Sigmoid colon (tissue), 7 donors: Measurements from ENCODE around the gene COL4A1. TPM values are rescaled to one million over a fixed set of nuclear protein-coding genes. Genes with fewer than 3 reads are reported as not detected.

ENCODE experiments used
- DNase-seq: peaks from one replicate; pipeline ENCODE4 v3.0.0-alpha.2; 2019
- H3K27ac ChIP-seq, 4 donors: fragments of 200-600 bp; sonication (generic); one replicate each; pipeline ENCODE4 v1.5.1; 2016 to 2019; ENCODE audit warnings: mild to moderate bottlenecking in 1 of 4
- H3K27me3 ChIP-seq, 3 donors: fragments of 200-600 bp; sonication (generic); one replicate each; pipeline ENCODE4 v1.5.1; 2019; ENCODE audit warnings: mild to moderate bottlenecking in 1 of 3
- H3K36me3 ChIP-seq, 4 donors: fragments of 200-600 bp; sonication (generic); one replicate each; pipeline ENCODE4 v1.5.1; 2016 to 2019
- H3K4me1 ChIP-seq, 4 donors: fragments of 200-600 bp; sonication (generic); one replicate each; pipeline ENCODE4 v1.5.1; 2017 to 2019
- H3K4me3 ChIP-seq, 4 donors: fragments of 200-600 bp; sonication (generic); one replicate each; pipeline ENCODE4 v1.5.1; 2017 to 2019; ENCODE audit warnings: mild to moderate bottlenecking in 2 of 4, moderate library complexity in 1 of 4
- H3K9me3 ChIP-seq, 4 donors: fragments of 200-600 bp in 3 of 4; sonication (generic) in 3 of 4; one replicate each; pipeline versions ENCODE4 v1.5.1 to v1.6.1; 2013 to 2019
- EP300 ChIP-seq, 4 donors: sonication (generic); formaldehyde crosslinking; IDR thresholded peaks; one replicate each; pipeline ENCODE4 v1.6.1; 2017; ENCODE audit warnings: antibody characterized with exemption in 4 of 4
- POLR2A ChIP-seq, 2 donors: fragments of 450-650 bp; IDR thresholded peaks; one replicate each; pipeline ENCODE4 v1.6.1; 2016; ENCODE audit warnings: antibody characterized with exemption in 2 of 2, mild to moderate bottlenecking in 2 of 2, moderate library complexity in 2 of 2
- POLR2AphosphoS5 ChIP-seq, 4 donors: sonication (generic); formaldehyde crosslinking; IDR thresholded peaks; one replicate each; pipeline ENCODE4 v1.6.1; 2017; ENCODE audit warnings: antibody characterized with exemption in 4 of 4
- WGBS, 2 donors: extraction: QIAGEN DNeasy Blood & Tissue Kit; methylation state at CpG; one replicate each; pipeline ENCODE4 v1.1.7; 2013; 5-methylcytosine and 5-hydroxymethylcytosine counted together
- intact Hi-C: fragments of 100-400 bp; cut with DNase I; formaldehyde crosslinking; loops from one replicate; pipeline ENCODE4 v1.15.1; 2023
- polyA plus RNA-seq, 3 donors: library from polyadenylated mRNA; stranded (reverse); fragments of 200-250 nt; gene quantifications; one replicate each; pipeline ENCODE4 v1.2.3, GENCODE V29; 2013
- total RNA-seq, 4 donors: library from RNA; depleted of rRNA; stranded (reverse); fragments of >200 nt; gene quantifications; one replicate each; pipeline ENCODE4 v1.1.0, GENCODE V29; 2016
- TF ChIP-seq, protein P1 (sequence below), 4 experiments: fragments of 450-650 bp in 3 of 4; fragments of 200-600 bp in 1 of 4; IDR thresholded peaks; one replicate each; pipeline ENCODE4 v1.5.1; 2016 to 2019; ENCODE audit warnings: antibody characterized with exemption in 4 of 4, mild to moderate bottlenecking in 3 of 4, moderate library complexity in 2 of 4
- donor health status: healthy with polysubstance abuse.
- donor health status: Bipolar disorder and iron deficiency.
- donor health status: healthy.

COL4A1 gene
- total and polyA plus RNA-seq, 7 donors = 9.2 to 598 (median 235) TPM

DNA sequence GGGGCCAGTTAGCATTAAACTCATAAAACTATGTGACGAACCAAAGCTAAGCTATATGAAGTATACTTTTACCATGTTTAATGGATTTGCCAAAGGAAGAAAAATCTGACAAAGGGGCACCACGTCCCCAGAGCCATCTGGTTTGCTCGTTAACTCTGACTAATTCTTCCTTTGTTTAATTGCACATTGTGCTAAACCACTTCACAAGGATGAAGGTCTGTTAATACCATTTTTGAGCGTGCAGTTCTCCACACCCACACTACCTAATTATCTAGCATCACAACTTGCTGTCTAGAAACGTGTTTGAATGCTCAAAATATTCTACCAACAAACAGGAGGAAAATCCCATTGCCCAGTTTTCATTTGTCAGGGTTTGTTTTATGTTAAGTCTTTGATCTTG lies 74.8 kb downstream of the COL4A1 start:
- Histone ChIP-seq H3K36me3 (peaks cover 0 to 5% (median 0%) of the 10 kb centered on the region in 4 donors), H3K4me3 (no peak overlapping the region), H3K27ac (peak overlapping the region; percentile 69 to 97 (median 81)), H3K27me3 (no peaks in the 10 kb centered on the region), H3K4me1 (peaks cover 0 to 71% (median 62%) of the 10 kb centered on the region in 4 donors), H3K9me3 (no peaks in the 10 kb centered on the region)
- peak; percentile 20 for DNase-seq
- no peak for TF ChIP-seq POLR2A (IDR thresholded peaks at IDR 0.05)
- no peak for TF ChIP-seq EP300 (IDR thresholded peaks at IDR 0.05)
- WGBS, 2 donors = 66 to 76% methylated on average over 5 of the region's 5 CpGs
- intact Hi-C loops = no loop called here

DNA sequence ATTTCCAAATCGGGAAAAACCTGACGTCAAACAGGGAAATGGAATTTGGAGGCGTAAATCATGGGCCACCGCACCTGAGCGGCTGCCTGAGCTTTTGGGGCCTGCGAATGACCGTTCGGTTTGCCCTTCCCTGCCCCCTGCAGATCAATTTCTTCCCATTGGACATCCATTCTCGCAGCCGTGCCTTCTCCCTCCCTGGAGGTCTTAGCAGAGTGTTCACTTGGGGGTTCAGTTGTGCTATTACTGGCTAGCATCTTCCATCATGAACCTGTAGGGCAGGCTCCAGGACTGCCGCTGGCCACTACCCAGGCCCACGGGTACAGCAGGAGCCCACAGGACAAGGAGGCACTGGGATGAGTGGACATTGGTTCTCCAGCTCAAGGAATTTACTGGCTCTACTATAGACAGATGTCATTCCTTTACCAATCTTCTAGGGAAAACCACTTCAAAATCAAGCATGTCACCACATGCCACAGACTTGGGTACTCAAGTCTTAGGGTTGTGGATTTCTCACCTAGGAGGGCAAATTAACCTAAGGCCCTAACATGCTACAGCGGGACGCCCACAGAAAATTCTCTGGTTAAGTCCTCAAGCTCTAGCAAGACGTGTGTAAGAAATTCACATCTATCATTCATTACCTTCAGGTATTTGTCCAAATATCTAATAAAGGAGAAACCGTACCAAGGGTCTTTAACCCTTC lies 75.5 kb downstream of the COL4A1 start:
- intact Hi-C loops = no loop called here
- Histone ChIP-seq H3K27ac (peak overlapping the region; percentile 45 to 97 (median 81)), H3K4me3 (no peak overlapping the region), H3K27me3 (no peaks in the 10 kb centered on the region), H3K36me3 (peaks cover 0 to 1% (median 0%) of the 10 kb centered on the region in 4 donors), H3K4me1 (peaks cover 0 to 68% (median 60%) of the 10 kb centered on the region in 4 donors), H3K9me3 (no peaks in the 10 kb centered on the region)
- peak; percentile 48 for DNase-seq
- 83 to 86% methylated on average over 16 of the region's 16 CpGs for WGBS, 2 donors
- TF ChIP-seq POLR2AphosphoS5 (IDR thresholded peaks at IDR 0.05) (no peak), POLR2A (IDR thresholded peaks at IDR 0.05) (no peak), EP300 (IDR thresholded peaks at IDR 0.05) (no peak)
- TF ChIP-seq, protein P1, sequence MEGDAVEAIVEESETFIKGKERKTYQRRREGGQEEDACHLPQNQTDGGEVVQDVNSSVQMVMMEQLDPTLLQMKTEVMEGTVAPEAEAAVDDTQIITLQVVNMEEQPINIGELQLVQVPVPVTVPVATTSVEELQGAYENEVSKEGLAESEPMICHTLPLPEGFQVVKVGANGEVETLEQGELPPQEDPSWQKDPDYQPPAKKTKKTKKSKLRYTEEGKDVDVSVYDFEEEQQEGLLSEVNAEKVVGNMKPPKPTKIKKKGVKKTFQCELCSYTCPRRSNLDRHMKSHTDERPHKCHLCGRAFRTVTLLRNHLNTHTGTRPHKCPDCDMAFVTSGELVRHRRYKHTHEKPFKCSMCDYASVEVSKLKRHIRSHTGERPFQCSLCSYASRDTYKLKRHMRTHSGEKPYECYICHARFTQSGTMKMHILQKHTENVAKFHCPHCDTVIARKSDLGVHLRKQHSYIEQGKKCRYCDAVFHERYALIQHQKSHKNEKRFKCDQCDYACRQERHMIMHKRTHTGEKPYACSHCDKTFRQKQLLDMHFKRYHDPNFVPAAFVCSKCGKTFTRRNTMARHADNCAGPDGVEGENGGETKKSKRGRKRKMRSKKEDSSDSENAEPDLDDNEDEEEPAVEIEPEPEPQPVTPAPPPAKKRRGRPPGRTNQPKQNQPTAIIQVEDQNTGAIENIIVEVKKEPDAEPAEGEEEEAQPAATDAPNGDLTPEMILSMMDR (IDR thresholded peaks at IDR 0.05) = no peak

DNA sequence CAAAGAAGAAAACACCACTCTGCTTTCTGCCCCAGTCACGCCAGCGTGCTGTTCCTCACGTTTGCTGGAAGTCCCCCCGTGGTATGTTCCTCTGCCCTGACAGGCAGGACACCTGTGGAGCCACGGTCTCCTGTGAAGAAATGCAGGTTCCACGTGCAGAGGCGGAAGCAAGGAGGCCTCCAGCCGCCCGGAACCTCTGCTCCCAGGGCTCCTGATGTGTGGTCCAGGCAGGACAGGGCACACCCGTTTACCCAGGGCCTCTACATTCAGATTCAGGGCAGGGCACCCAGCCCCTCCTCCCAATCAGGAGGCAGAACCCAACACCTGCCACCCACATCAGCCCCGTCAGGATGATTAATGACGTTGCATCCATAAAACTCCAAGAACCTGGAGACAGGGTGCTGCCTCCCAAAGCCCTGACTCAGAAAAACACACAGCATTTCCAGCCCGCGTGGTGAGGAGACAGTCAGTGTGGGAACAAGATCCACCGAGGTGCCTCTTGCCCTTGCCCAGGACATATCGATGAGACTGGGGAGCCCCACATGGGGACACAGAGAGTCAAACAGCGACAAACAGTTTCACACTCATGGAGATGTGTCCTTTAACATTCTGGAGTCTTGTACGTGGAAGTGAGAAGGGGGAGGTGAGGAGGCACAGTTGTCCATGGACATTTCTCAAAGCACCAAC lies 76.2 kb downstream of the COL4A1 start:
- peak; percentile 61 for DNase-seq
- no peak for TF ChIP-seq POLR2A (IDR thresholded peaks at IDR 0.05)
- TF ChIP-seq, protein P1 (IDR thresholded peaks at IDR 0.05) = no peak
- no peak for TF ChIP-seq EP300 (IDR thresholded peaks at IDR 0.05)
- no peak for TF ChIP-seq POLR2AphosphoS5 (IDR thresholded peaks at IDR 0.05)
- intact Hi-C loops = no loop called here
- Histone ChIP-seq H3K27me3 (no peaks in the 10 kb centered on the region), H3K36me3 (no peaks in the 10 kb centered on the region), H3K4me3 (no peak overlapping the region), H3K9me3 (no peaks in the 10 kb centered on the region), H3K4me1 (peaks cover 0 to 72% (median 62%) of the 10 kb centered on the region in 4 donors), H3K27ac (peak overlapping the region in 3 of 4 donors; percentile 45 to 97 (median 87))
- WGBS, 2 donors = 32 to 72% methylated on average over 18 of the region's 18 CpGs

- no peak for TF ChIP-seq EP300 (IDR thresholded peaks at IDR 0.05)
- peak in 1 of 4 donors; percentile 14 for TF ChIP-seq POLR2AphosphoS5 (IDR thresholded peaks at IDR 0.05)
- Histone ChIP-seq H3K4me3 (no peak overlapping the region), H3K9me3 (no peaks in the 10 kb centered on the region), H3K27me3 (no peaks in the 10 kb centered on the region), H3K4me1 (peaks cover 0 to 74% (median 69%) of the 10 kb centered on the region in 4 donors), H3K36me3 (no peaks in the 10 kb centered on the region), H3K27ac (peak overlapping the region; percentile 43 to 97 (median 66))
- peak; percentile 40 for DNase-seq
- intact Hi-C loops = loop anchor here (10.0 kb wide), 1 partner anchor 385 kb away; the partner anchor contains the start of gene NAXD
- WGBS, 2 donors = 87 to 91% methylated on average over 16 of the region's 16 CpGs
These were observed 76.9 kb downstream of the COL4A1 start for GRCh38 chr13:110229905-110230563.

- Histone ChIP-seq H3K9me3 (no peaks in the 10 kb centered on the region), H3K4me3 (no peak overlapping the region), H3K27me3 (no peaks in the 10 kb centered on the region), H3K4me1 (peaks cover 0 to 74% (median 67%) of the 10 kb centered on the region in 4 donors), H3K27ac (peak overlapping the region; percentile 43 to 97 (median 86)), H3K36me3 (no peaks in the 10 kb centered on the region)
- no peak for DNase-seq
- 80 to 86% methylated on average over 15 of the region's 15 CpGs for WGBS, 2 donors
- intact Hi-C loops = loop anchor here (10.0 kb wide), 1 partner anchor 386 kb away; the partner anchor contains the start of gene NAXD
- TF ChIP-seq, protein P1 (IDR thresholded peaks at IDR 0.05) = no peak
- TF ChIP-seq POLR2AphosphoS5 (IDR thresholded peaks at IDR 0.05) (no peak), POLR2A (IDR thresholded peaks at IDR 0.05) (no peak), EP300 (IDR thresholded peaks at IDR 0.05) (no peak)
These were observed 77.7 kb downstream of the COL4A1 start for GRCh38 chr13:110228936-110229904.
